ENCODE measurements around the gene WBP11. TPM values are rescaled to one million over a fixed set of nuclear protein-coding genes. Genes with fewer than 3 reads are reported as not detected.

WBP11 gene
- total and polyA plus RNA-seq, 9 of the 15 experiments (the other 6 are each of a cell fraction or from before 2014, with no cell fraction given), result 7.7 to 60.8 (median 24.6) TPM

DNA sequence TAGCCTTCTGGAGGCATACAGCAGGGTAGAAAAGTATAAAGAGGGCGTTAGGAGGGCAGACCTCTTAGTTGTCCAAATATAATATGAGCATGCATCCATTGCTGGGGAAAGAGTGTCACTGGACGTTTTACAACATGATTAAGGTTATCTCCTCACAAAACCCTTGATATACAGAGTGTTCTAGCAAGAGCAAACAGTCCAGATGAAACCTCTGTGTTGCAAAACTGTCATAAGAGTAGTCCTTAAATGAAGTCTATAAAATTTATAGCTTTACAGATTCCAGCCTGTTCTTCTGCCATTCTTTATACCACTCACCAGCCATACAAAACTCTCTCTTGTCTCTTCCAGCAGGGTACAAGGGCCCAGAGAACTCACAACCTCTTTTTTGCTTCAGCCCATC, 21.7 kb downstream of the WBP11 start:
- no peak overlapping the region for H3K27ac ChIP-seq (ENCODE audit: extremely low read depth, low read depth, low read length)
- no peaks in the 10 kb centered on the region for H3K9me1 ChIP-seq (ENCODE audit: control insufficient read depth, insufficient read depth, low read length)
- H3K27me3 ChIP-seq (ENCODE audit: control insufficient read depth in 2 of 2, insufficient read depth in 2 of 2, low read length in 2 of 2), result no peaks in the 10 kb centered on the region; a peak in 1 of 5 replicates
- H2AFZ ChIP-seq (ENCODE audit: low read depth, low read length), result no peak overlapping the region
- H3K9me3 ChIP-seq (replicated peaks; ENCODE audit: control insufficient read depth, insufficient read depth, low read depth, low read length), result no peaks in the 10 kb centered on the region
- DNase-seq (ENCODE audit: extremely low read depth in 1 of 4, low spot score in 3 of 4) (no peak), FAIRE-seq (no peak), ATAC-seq (no peak)
- no peak overlapping the region for H3K4me2 ChIP-seq (ENCODE audit: insufficient read depth, low read length)
- H4K20me1 ChIP-seq (replicated peaks; ENCODE audit: control insufficient read depth, insufficient read depth, low read length), result no peaks in the 10 kb centered on the region
- peaks cover 10% of the 10 kb centered on the region; the same call in 2 of the 3 replicates for H3K36me3 ChIP-seq (ENCODE audit: control insufficient read depth, insufficient read depth, low read length)
- ChIA-PET POLR2A (interaction anchor here (0.8 to 2.1 kb wide), 4 partner anchors 11 to 25 kb away, joined by 3 to 5 read pairs (median 4); no protein-coding TSS in a partner anchor), CTCF (ENCODE audit: low intra/inter-chr PET ratio) (no interaction called here)
- WGBS (ENCODE audit: insufficient coverage, low coverage, missing lambda C conversion rate), result 4% methylated on average over 2 of the region's 2 CpGs
- H3K9ac ChIP-seq (ENCODE audit: insufficient read depth in 1 of 2, low read depth in 2 of 2, low read length in 2 of 2), result no peak overlapping the region
- no TSS peak for BruUV-seq (replicated peaks)
- in situ Hi-C loops (cut with MboI), result no loop called here
- intact Hi-C loops (cut with micrococcal nuclease), result no loop called here
- TF ChIP-seq SOX6 (IDR thresholded peaks at IDR 0.05) (no peak), ZNF764 (CRISPR knock-in tag; IDR thresholded peaks at IDR 0.05; ENCODE audit: low read depth) (no peak), NR1H2 (CRISPR knock-in tag; IDR thresholded peaks at IDR 0.05) (no peak), NELFE (IDR thresholded peaks at IDR 0.05; ENCODE audit: insufficient read depth, insufficient read length) (no peak), PRPF4 (IDR thresholded peaks at IDR 0.05; ENCODE audit: insufficient read depth, low read depth, low read length, poor library complexity, severe bottlenecking) (no peak), STAG1 (CRISPR knock-in tag; IDR thresholded peaks at IDR 0.05; ENCODE audit: borderline replicate concordance) (no peak), SP2 (IDR thresholded peaks at IDR 0.05; ENCODE audit: extremely low read depth, low read depth, low read length, poor library complexity, severe bottlenecking) (no peak), ZNF174 (CRISPR knock-in tag; IDR thresholded peaks at IDR 0.05) (no peak), SP1 (CRISPR knock-in tag; IDR thresholded peaks at IDR 0.05) (no peak)
- no peaks in the 10 kb centered on the region for H3K4me1 ChIP-seq (replicated peaks in 1 of 2; ENCODE audit: control insufficient read depth in 2 of 2, insufficient read depth in 2 of 2, low read length in 2 of 2)
- no peaks in the 10 kb centered on the region for H3K79me2 ChIP-seq (ENCODE audit: control insufficient read depth, insufficient read depth, low read length)
- no peak overlapping the region for H3K4me3 ChIP-seq
